H1 (cell line): ENCODE measurements around the gene ARHGAP8.

Experiments
- EGR1 ChIP-seq: IDR thresholded peaks from 2 replicates; pipeline ENCODE4 v1.6.1; 2011; ENCODE audit warnings: low read depth, low read length, borderline replicate concordance
- JUN ChIP-seq: IDR thresholded peaks from 2 replicates; pipeline ENCODE4 v1.6.1; 2011; ENCODE audit warnings: low read depth, mild to moderate bottlenecking, improper control_type of control experiment, low read length
- SP1 ChIP-seq: IDR thresholded peaks from 2 replicates; pipeline ENCODE4 v1.6.1; 2011; ENCODE audit warnings: low read depth, low read length
- SRF ChIP-seq: IDR thresholded peaks from 2 replicates; pipeline ENCODE4 v1.6.1; 2011; ENCODE audit warnings: mild to moderate bottlenecking, low read depth, low read length, moderate library complexity
- TCF12 ChIP-seq: IDR thresholded peaks from 2 replicates; pipeline ENCODE4 v1.6.1; 2011; ENCODE audit warnings: low read depth, mild to moderate bottlenecking, low read length
- TF ChIP-seq, protein P1 (sequence below): IDR thresholded peaks from 2 replicates; pipeline ENCODE4 v1.6.1; 2011; ENCODE audit warnings: low read length, improper control_type of control experiment
- TF ChIP-seq, protein P2 (sequence below), 3 experiments: IDR thresholded peaks; 1 replicate in 2 of 3; 2 replicates in 1 of 3; pipeline versions ENCODE4 v1.5.1 to v1.6.1; 2011; ENCODE audit warnings: low read length in 3 of 3, mild to moderate bottlenecking in 3 of 3, inconsistent platforms in 2 of 3, low read depth in 1 of 3, moderate library complexity in 1 of 3; ENCODE audit not compliant: insufficient read depth in 1 of 3; ENCODE audit errors: control extremely low read depth in 1 of 3

DNA sequence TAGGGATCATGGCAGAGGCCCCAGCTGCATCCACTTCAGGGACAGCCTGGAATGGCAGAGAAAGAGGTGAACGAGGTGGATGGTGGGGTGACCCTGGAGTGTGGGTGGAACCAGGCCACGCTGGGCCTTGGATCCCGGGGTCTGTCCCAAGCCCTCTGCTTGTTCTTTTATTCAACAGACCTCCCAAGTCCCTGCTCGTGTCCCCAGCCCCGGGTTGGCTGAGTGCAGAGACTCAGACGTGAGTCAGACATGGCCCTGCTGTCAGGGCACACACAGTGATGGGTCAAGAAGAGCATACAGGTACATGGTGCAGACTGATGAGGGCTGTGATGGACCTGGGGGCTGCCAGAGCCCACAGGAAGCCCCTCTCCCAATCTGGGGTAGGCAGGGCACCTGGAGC is 6.6 kb downstream of the ARHGAP8 start:
- no peak for TF ChIP-seq EGR1
- no peak for TF ChIP-seq SP1
- TF ChIP-seq JUN: no peak
- TF ChIP-seq, protein P1, sequence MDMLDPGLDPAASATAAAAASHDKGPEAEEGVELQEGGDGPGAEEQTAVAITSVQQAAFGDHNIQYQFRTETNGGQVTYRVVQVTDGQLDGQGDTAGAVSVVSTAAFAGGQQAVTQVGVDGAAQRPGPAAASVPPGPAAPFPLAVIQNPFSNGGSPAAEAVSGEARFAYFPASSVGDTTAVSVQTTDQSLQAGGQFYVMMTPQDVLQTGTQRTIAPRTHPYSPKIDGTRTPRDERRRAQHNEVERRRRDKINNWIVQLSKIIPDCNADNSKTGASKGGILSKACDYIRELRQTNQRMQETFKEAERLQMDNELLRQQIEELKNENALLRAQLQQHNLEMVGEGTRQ: no peak
- TF ChIP-seq SRF: no peak
- no peak for TF ChIP-seq TCF12
- TF ChIP-seq, protein P2, sequence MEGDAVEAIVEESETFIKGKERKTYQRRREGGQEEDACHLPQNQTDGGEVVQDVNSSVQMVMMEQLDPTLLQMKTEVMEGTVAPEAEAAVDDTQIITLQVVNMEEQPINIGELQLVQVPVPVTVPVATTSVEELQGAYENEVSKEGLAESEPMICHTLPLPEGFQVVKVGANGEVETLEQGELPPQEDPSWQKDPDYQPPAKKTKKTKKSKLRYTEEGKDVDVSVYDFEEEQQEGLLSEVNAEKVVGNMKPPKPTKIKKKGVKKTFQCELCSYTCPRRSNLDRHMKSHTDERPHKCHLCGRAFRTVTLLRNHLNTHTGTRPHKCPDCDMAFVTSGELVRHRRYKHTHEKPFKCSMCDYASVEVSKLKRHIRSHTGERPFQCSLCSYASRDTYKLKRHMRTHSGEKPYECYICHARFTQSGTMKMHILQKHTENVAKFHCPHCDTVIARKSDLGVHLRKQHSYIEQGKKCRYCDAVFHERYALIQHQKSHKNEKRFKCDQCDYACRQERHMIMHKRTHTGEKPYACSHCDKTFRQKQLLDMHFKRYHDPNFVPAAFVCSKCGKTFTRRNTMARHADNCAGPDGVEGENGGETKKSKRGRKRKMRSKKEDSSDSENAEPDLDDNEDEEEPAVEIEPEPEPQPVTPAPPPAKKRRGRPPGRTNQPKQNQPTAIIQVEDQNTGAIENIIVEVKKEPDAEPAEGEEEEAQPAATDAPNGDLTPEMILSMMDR (IDR thresholded peaks at IDR 0.05; ENCODE audit: control extremely low read depth in 1 of 3, insufficient read depth in 1 of 3, low read depth in 1 of 3, low read length in 3 of 3): no peak
